ENCODE data around the gene KREMEN1.

Gene KREMEN1

GRCh38 chr22:29040385-29041275 is 32.2 kb upstream of the KREMEN1 start:
- Mint-ChIP-seq H3K27ac (no peak overlapping the region), H3K36me3 (no peaks in the 10 kb centered on the region), H3K4me3 (no peak overlapping the region), H3K4me1 (no peaks in the 10 kb centered on the region), H3K9me3 (no peaks in the 10 kb centered on the region)
- peak; percentile 40 to 66 for DNase-seq (ENCODE audit: low spot score in 2 of 2)
- peak; percentile 63 for ATAC-seq

- Mint-ChIP-seq H3K4me1 (no peaks in the 10 kb centered on the region), H3K9me3 (no peaks in the 10 kb centered on the region), H3K4me3 (no peak overlapping the region), H3K27ac (no peak overlapping the region), H3K36me3 (no peaks in the 10 kb centered on the region)
- DNase-seq (ENCODE audit: low spot score in 2 of 2) (no peak), ATAC-seq (no peak)
These were observed 31.4 kb upstream of the KREMEN1 start for GRCh38 chr22:29041408-29041807.

GRCh38 chr22:29043906-29044575 is 28.8 kb upstream of the KREMEN1 start:
- Mint-ChIP-seq H3K4me1 (no peaks in the 10 kb centered on the region), H3K27ac (no peak overlapping the region)
- no peak for DNase-seq (ENCODE audit: low spot score in 2 of 2)

GRCh38 chr22:29044657-29045176 is 28.1 kb upstream of the KREMEN1 start:
- no peak overlapping the region for H3K27ac Mint-ChIP-seq
- no peak for DNase-seq (ENCODE audit: low spot score in 2 of 2)
- ATAC-seq: no peak
- H3K4me1 Mint-ChIP-seq: no peaks in the 10 kb centered on the region
- no peaks in the 10 kb centered on the region for H3K36me3 Mint-ChIP-seq
- H3K4me3 Mint-ChIP-seq: no peak overlapping the region
- no peaks in the 10 kb centered on the region for H3K9me3 Mint-ChIP-seq

More at GRCh38 chr22:29043906-29044575, 28.8 kb upstream of the KREMEN1 start:
- Mint-ChIP-seq H3K9me3 (no peaks in the 10 kb centered on the region), H3K4me3 (no peak overlapping the region), H3K36me3 (no peaks in the 10 kb centered on the region)
- no peak for ATAC-seq

- DNase-seq (ENCODE audit: low spot score in 2 of 2): no peak
- Mint-ChIP-seq H3K4me1 (no peaks in the 10 kb centered on the region), H3K36me3 (no peaks in the 10 kb centered on the region), H3K4me3 (no peak overlapping the region), H3K9me3 (no peaks in the 10 kb centered on the region), H3K27ac (no peak overlapping the region)
- peak; percentile 6 for ATAC-seq
These were observed 23.8 kb upstream of the KREMEN1 start for GRCh38 chr22:29048822-29049654.

- no peaks in the 10 kb centered on the region for H3K9me3 Mint-ChIP-seq
- DNase-seq (ENCODE audit: low spot score in 2 of 2) (no peak), ATAC-seq (no peak)
- H3K4me3 Mint-ChIP-seq: no peak overlapping the region
- no peak overlapping the region for H3K27ac Mint-ChIP-seq
- no peaks in the 10 kb centered on the region for H3K36me3 Mint-ChIP-seq
- no peaks in the 10 kb centered on the region for H3K4me1 Mint-ChIP-seq
These were observed 23.1 kb upstream of the KREMEN1 start for GRCh38 chr22:29049655-29050263.

- no peak for DNase-seq (ENCODE audit: low spot score in 2 of 2)
- H3K4me3 Mint-ChIP-seq: no peak overlapping the region
- H3K4me1 Mint-ChIP-seq: no peaks in the 10 kb centered on the region
- H3K27ac Mint-ChIP-seq: no peak overlapping the region
- ATAC-seq: no peak
- H3K9me3 Mint-ChIP-seq: no peaks in the 10 kb centered on the region
- no peaks in the 10 kb centered on the region for H3K36me3 Mint-ChIP-seq
These were observed 22.4 kb upstream of the KREMEN1 start for GRCh38 chr22:29050457-29050856.

- no peak for DNase-seq (ENCODE audit: low spot score in 2 of 2)
- no peaks in the 10 kb centered on the region for H3K9me3 Mint-ChIP-seq
- no peaks in the 10 kb centered on the region for H3K36me3 Mint-ChIP-seq
- no peak for ATAC-seq
- H3K27ac Mint-ChIP-seq: no peak overlapping the region
- H3K4me3 Mint-ChIP-seq: no peak overlapping the region
- H3K4me1 Mint-ChIP-seq: no peaks in the 10 kb centered on the region
These were observed 19.7 kb upstream of the KREMEN1 start for GRCh38 chr22:29053048-29053702.

GRCh38 chr22:29054251-29054767 is 18.5 kb upstream of the KREMEN1 start:
- no peak for ATAC-seq
- H3K4me3 Mint-ChIP-seq: no peak overlapping the region
- DNase-seq (ENCODE audit: low spot score in 2 of 2): no peak
- H3K36me3 Mint-ChIP-seq: no peaks in the 10 kb centered on the region
- no peak overlapping the region for H3K27ac Mint-ChIP-seq
- no peaks in the 10 kb centered on the region for H3K9me3 Mint-ChIP-seq
- H3K4me1 Mint-ChIP-seq: no peaks in the 10 kb centered on the region

- no peak for ATAC-seq
- Mint-ChIP-seq H3K4me1 (no peaks in the 10 kb centered on the region), H3K4me3 (no peak overlapping the region), H3K27ac (no peak overlapping the region), H3K9me3 (no peaks in the 10 kb centered on the region), H3K36me3 (no peaks in the 10 kb centered on the region)
- no peak for DNase-seq (ENCODE audit: low spot score in 2 of 2)
These were observed 17.5 kb upstream of the KREMEN1 start for GRCh38 chr22:29055192-29055830.

- H3K4me3 Mint-ChIP-seq: no peak overlapping the region
- H3K36me3 Mint-ChIP-seq: no peaks in the 10 kb centered on the region
- no peaks in the 10 kb centered on the region for H3K4me1 Mint-ChIP-seq
- no peak overlapping the region for H3K27ac Mint-ChIP-seq
- no peak for DNase-seq (ENCODE audit: low spot score in 2 of 2)
- no peaks in the 10 kb centered on the region for H3K9me3 Mint-ChIP-seq
- no peak for ATAC-seq
These were observed 16.4 kb upstream of the KREMEN1 start for GRCh38 chr22:29056472-29056871.

GRCh38 chr22:29060251-29060869 is 12.5 kb upstream of the KREMEN1 start:
- no peak overlapping the region for H3K4me3 Mint-ChIP-seq
- no peak overlapping the region for H3K27ac Mint-ChIP-seq
- no peak for ATAC-seq

GRCh38 chr22:29060931-29061330 is 11.9 kb upstream of the KREMEN1 start:
- H3K4me1 Mint-ChIP-seq: peaks cover 4% of the 10 kb centered on the region
- H3K4me3 Mint-ChIP-seq: no peak overlapping the region
- no peaks in the 10 kb centered on the region for H3K9me3 Mint-ChIP-seq
- H3K36me3 Mint-ChIP-seq: no peaks in the 10 kb centered on the region
- ATAC-seq (no peak), DNase-seq (ENCODE audit: low spot score in 2 of 2) (no peak)
- no peak overlapping the region for H3K27ac Mint-ChIP-seq

More at GRCh38 chr22:29060251-29060869, 12.5 kb upstream of the KREMEN1 start:
- H3K36me3 Mint-ChIP-seq: no peaks in the 10 kb centered on the region
- H3K4me1 Mint-ChIP-seq: no peaks in the 10 kb centered on the region
- no peaks in the 10 kb centered on the region for H3K9me3 Mint-ChIP-seq
- no peak for DNase-seq (ENCODE audit: low spot score in 2 of 2)

Data from stimulated activated effector memory CD8-positive, alpha-beta T cell treated with anti-CD3 and anti-CD28 coated beads, Interleukin-12 subunit alpha, Interleukin-12 subunit beta, amount 100 ng/mL, for 72 hours (primary cell).